ENCODE results near the gene SOX15.
"Not testable (repeated sequence)": the region's sequence is repeated elsewhere in the genome, so short reads cannot be mapped to it uniquely, and the experiment has no call there.

The SOX15 gene

DNA sequence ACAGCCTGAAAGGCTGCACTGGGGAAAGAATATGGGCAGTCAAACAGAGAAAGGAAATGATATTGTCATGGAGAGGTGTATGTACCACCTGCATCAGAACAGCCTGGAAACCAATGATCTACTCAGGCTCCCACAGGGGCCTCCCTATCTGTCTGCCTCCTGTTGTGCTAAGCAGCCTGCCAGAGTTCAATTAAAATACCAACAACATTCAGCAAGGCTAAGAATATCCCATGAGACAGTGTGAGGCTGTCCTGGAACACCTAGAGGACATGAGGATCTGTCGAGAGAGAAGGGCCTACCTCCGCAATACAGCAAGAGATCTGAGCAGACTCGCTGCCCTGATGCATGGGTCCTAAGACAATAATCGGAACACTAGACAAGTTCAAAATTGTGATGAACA, 16.4 kb upstream of the SOX15 start:
- DNase-seq, result no peak

DNA sequence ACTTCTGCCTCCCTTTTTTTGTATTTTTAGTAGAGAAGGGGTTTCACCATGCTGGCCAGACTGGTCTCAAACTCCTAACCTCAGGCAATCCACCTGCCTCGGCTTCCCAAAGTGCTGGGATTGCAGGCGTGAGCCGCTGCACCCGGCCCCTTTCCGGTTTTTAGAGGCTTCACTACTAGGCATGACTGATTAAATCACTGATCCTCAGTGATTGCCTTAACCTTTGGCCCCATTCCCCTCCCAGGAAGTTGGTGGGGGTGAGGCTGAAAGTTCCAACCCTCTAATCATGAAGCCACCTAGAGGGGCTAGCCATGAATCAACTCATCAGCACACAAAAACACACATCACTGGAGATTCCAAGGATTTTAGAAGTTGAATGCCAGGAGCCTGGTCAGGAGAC, 7.7 kb upstream of the SOX15 start:
- DNase-seq, result not testable (repeated sequence)

DNA sequence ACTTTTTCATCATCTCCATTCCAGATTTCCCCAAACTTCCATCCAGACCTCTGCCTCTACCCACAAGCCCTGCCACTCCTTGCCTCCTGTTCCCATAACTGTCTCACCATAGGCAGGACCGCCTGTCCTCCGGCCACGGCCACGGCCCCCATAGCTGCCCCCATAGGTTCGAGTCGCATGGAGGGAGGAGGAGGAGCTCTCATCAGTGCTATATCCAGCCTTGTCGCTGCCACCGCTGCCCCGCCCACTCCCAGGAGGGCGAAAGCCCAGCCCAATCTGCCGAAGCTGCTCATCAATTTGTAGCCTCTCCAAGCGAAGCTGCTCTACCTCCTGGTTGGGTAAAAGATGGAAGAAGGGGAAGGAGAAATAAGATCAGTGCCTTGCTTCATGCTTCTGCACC, 3.4 kb upstream of the SOX15 start:
- DNase-seq, result peak in 1 of 2 experiments; percentile 19

DNA sequence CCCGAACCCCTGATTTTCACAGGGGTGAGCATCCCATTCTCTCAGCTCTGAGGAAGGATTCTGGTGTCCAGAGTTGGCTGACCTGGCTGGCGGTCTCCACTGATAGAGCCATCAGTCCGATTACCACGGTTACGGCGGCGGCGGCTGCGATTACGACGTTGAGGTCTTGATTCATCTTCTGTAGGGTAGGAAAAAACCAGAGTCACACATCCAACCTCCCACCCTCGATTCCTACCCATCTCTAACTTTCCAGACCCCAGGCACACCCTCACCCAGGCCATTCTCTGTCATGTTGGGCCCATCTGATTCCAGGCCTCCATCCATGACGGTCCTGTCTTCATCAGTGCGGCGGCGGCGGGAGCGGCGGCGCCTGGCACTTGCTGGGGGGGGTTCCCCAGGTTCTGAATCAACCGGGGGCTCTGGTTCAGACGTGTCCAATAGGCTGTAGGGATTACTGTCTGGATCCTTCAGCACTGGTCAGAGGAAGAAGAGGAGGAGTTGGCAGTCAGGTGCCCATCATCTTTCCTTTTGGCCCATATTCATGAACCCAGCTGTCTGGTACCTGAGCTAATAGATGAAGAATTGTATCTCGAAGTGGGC, 2.6 kb upstream of the SOX15 start:
- no peak for DNase-seq

DNA sequence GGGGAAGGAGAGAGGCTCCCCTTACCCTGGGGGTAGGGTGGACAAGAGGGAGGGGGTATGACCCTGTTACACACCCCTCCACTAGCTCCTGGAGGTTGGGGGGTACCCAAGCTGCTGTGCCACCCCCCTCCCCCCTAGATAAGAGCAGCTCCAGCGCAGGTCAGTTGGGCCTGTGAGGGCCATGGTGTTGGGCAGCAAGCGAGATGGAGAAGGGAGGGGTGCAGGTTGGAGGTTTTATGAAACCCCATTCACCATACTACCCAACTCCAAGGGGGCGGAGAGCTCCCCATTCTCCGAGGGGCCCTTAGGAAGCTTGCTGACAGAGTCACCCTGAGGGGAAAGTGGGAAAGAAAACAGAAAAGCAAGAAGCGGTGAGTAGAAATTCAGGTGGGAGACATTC, 1.7 kb upstream of the SOX15 start:
- DNase-seq, result no peak

DNA sequence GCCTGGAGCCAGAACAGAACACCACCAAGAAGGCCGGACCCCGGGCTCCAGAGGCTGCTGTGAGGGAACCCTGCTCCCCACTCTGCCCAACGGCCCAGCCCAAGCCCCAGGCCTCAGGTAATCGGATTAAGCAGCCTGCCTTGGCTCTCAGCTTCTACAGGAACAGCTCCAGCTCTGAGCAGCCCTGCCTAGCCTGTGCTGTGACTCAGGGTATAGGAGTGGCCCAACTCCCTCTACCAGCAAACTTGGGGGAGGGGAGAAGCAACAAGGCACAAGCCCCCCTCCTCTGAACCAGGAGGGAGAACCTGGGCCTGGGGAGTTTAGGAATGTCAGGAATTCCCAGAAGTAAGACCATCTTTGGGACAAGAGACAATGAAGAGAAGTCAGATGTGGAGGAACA, 849 bp upstream of the SOX15 start:
- no peak for DNase-seq

DNA sequence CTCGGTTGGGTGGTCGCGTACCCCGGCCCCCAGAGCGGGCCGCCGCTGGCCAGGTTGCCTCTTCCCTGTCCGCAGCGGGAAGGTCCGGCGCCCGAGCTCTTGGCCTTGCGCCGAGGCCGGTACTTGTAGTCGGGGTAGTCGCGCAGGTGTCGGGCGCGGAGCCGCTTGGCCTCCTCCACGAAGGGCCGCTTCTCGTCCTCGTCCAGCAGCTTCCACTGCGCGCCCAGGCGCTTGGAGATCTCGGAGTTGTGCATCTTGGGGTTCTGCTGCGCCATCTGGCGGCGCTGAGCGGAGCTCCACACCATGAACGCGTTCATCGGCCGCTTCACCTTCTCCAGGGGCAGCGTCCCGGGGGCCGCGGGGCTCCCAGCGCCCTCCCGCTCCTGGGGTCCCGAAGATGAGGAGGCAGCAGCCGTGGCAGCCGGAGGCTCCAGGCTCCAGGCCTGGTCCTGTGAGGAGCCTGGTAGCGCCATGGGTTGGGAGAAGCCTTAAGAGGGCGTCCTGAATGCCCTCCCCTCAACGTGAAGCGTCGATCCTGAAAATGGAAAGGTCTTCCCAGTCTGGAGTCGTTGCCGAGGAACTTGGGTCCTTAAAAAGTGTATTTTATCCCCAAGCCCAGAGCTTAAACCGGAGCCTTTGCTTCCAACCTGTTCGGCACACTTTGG, 558 bp downstream of the SOX15 start:
- DNase-seq, result peak; percentile 80 to 81

DNA sequence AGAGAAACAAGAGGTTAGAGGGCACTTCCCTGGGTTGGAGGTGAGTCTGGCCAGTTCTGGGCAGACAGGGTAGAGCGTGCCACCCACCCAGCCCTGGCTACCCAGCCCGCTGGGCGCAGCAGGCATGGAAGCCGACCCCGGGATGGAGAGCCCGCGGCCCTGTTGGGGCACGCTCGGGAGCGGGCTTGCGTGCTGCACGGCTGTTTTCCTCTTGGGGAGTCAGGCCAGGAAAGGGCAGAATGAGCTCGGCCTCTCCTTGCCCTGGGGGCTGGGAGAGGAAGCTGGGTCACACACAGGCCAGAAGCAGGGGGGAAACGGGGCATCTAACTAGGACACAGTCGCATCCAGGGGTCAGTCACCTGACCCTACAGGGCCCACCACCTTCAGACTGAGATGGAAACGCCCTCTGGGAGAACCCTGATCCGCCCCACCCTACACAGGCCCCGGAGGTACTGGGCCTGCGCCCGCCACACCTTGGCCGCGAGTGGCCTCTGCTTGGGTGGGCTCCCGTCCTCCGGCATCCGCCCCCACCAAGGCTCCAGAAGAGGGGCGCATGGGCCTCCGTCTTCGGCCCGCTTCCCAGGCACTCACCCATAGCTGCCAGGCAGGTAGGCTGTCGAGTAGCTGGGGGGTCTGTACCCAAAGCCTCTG, 1.2 kb downstream of the SOX15 start:
- DNase-seq, result no peak

DNA sequence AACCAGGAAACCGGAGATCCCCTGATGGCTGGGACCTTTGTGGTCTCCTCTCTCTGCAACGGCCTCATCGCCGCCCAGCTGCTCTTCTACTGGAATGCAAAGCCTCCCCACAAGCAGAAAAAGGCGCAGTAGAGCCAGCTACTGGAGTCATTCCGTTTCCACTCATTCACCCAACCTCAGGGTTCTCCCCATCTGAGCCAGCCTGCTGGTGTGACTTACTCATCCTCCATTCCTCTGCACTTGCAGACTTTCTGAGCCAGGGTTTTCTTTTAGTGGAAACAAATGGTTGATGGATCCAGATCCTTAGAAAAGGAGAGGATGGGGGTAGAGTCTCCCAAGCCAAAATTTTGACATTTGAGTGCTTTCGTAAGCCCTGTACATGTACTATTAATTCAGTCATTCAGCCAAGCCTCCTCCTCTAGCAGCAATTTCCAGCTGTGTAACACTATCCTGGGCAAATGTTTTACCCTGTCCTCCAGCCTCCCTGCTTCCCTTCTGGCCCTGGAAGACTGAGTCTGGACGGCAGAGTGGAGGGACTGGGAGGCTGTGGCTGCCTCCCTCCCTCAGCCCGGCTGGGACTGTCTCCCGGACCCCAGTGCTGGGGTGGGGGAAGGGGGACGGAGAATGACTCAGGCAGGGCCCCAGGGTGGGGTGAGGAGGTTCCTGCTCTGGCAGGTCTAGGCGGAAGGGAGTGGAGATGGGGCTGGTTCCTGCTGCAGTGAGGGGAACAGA, 2.3 kb downstream of the SOX15 start:
- no peak for DNase-seq

DNA sequence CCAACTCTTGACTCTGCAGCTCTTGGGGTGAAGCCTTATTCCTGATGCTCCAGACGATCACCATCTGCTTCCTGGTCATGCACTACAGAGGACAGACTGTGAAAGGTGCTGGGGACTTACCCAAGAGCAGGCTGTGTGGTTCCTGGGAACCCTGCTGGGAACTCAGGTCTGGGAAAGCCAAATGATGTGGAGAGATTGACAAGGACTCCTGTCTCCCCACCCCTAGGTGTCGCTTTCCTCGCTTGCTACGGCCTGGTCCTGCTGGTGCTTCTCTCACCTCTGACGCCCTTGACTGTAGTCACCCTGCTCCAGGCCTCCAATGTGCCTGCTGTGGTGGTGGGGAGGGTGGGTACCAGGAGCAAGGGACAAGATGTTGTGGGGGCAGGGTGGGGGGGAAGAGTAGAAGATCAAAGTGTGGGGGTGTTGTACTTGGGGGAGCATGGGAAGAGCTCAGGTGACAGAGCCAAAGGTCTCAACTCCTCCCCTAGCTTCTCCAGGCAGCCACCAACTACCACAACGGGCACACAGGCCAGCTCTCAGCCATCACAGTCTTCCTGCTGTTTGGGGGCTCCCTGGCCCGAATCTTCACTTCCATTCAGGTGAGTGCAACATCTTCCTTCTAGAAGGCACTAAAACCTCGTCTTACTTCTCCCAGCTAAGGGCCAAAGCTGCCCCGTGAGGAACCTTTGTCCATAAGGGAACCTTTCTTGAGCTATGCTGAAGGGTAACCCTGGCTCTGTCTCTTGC, 3.0 kb downstream of the SOX15 start:
- no peak for DNase-seq

DNA sequence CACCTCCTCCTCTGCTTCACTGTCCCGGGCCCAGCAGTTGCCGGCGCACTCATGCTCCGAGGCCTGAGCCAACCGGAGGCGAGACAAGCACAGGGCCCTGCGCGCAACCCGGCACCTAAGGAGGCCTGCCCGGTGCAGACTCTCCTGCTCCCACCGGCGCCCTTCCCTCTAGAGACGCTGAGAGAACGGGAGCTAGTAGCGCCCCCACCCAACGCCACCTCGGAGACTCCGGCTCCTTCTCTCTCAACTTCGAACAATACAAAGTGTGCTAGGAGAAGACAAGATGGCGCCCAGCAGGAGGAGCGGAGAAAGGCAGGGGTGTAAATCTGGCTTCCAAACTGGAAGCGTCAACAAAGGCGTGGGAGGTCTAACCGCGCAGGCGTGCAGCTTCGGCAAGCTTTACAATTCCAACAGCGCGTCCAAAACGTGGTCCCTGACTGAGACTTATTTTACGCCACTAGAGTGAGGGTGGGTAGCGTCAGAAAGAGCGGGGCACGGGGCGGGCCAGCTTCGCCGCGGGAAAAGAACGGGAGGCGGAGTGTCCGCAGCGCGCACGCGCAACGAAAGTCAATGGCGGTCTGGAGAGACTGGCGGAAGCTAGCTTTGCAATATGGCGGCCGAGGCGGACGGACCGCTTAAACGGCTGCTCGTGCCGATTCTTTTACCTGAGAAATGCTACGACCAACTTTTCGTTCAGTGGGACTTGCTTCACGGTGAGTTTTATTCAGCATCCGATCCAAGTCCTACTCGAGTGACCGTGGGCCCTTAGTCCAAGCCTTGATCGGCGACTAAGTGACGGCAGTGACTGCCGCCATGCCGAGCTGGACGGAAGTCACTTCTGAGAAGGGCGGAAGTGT, 6.4 kb downstream of the SOX15 start, which contains the start of gene MPDU1:
MPDU1 (plus strand) TSS at position 600 of the 857 bp plus-strand sequence; CDS start at position 611, 11 bp downstream.
- DNase-seq, result peak; percentile 96 to 98

DNA sequence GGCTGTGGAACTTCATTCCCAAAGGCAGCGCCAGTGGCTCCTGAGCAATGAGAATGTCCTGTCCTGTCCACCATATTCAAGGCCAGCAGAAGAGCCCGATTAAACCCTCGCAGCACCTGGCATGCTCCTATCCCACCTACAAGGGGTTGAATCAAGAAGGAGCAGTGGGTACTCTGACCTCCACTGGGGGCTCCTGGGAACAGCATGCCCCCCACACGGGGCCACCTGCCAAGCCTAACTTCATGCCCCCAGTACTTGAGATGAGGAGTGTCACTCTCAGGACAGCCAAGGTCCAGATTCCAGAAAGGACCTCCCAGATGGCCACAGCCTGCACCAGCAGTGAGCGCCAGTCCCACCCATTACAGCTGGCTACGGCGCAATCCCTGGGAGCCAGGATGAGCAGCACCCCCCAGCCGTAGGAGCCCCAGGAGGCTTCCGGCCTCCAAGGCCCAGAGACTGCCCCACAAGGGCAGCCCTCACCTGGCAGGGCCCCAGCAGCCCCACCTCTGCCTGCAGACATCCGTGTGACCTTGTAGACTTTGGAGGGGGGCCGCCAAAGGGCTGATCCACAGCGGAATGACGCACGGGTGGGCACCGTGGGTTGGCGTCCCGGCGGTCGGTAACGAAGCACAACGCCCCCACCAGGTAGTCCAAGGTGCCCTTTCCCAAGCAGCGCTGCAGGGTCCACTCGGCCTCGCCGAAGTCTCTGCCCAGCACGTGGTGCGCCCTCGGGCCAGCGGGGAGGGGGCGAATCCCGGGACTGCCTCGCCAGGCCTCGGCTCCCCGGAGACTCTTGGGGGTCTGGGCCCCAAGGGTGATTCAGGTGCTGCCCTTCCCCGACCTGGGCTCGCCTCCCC, 7.3 kb downstream of the SOX15 start:
- peak in 1 of 2 experiments; percentile 30 for DNase-seq

DNA sequence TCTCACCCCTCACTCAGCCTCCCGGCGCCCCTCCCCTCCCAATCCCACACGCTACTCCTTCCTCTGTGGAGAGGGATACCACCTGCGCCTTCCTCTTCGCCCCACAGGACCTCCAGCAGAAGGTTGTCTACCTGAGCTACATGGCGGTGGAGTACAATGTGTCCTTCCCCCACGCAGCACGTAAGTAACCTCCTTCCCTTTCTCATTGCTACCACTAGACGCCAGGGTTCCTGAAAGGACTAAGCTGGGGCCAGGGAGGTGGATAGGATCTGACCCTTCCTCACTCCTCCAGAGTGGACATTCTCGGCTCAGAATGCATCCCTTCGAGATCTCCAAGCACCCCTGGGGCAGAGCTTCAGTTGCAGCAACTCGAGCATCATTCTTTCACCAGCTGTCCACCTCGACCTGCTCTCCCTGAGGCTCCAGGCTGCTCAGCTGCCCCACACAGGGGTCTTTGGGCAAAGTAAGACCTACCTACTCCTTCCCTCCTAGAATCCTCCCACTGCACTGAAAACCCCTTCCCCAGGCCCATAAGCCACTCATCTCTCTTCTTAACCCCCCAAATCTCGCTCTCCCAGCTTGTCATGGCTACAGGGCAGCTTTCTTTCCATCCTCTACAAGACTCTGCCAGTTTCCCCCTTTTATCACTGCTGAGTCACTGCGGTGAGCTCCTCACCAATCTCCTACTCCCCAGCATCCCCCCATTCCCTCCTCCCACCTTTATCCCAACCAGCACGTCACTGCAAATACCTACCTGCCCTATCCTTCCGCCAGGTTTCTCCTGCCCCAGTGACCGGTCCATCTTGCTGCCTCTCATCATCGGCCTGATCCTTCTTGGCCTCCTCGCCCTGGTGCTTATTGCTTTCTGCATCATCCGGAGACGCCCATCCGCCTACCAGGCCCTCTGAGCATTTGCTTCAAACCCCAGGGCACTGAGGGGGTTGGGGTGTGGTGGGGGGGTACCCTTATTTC, 9.0 kb downstream of the SOX15 start:
- peak in 1 of 2 experiments; percentile 24 for DNase-seq

DNA sequence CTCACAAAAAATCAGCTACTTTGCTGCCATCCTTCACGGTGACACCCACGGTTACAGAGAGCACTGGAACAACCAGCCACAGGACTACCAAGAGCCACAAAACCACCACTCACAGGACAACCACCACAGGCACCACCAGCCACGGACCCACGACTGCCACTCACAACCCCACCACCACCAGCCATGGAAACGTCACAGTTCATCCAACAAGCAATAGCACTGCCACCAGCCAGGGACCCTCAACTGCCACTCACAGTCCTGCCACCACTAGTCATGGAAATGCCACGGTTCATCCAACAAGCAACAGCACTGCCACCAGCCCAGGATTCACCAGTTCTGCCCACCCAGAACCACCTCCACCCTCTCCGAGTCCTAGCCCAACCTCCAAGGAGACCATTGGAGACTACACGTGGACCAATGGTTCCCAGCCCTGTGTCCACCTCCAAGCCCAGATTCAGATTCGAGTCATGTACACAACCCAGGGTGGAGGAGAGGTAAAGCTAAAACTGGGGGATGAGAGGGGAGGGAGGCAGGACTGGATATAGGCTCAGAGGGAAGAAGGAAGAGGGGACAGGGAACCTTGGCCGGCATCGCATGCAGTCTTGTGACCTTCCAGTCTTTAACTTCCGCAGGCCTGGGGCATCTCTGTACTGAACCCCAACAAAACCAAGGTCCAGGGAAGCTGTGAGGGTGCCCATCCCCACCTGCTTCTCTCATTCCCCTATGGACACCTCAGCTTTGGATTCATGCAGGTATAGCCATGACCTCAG, 9.9 kb downstream of the SOX15 start:
- no peak for DNase-seq

DNA sequence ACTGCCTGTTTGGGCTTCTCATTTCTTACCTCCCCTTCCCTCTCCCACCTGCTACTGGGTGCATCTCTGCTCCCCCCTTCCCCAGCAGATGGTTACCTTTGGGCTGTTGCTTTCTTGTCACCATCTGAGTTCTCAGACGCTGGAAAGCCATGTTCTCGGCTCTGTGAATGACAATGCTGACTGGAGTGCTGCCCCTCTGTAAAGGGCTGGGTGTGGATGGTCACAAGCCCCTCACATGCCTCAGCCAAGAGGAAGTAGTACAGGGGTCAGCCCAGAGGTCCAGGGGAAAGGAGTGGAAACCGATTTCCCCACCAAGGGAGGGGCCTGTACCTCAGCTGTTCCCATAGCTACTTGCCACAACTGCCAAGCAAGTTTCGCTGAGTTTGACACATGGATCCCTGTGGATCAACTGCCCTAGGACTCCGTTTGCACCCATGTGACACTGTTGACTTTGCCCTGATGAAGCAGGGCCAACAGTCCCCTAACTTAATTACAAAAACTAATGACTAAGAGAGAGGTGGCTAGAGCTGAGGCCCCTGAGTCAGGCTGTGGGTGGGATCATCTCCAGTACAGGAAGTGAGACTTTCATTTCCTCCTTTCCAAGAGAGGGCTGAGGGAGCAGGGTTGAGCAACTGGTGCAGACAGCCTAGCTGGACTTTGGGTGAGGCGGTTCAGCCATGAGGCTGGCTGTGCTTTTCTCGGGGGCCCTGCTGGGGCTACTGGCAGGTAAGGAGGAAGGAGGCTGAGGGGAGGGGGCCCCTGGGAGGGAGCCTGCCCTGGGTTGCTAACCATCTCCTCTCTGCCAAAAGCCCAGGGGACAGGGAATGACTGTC, 10.7 kb downstream of the SOX15 start, which contains the start of gene CD68:
CD68 (plus strand) TSS at position 638 of the 833 bp plus-strand sequence; CDS start at position 678, 40 bp downstream.
- DNase-seq, result peak; percentile 83 to 86

DNA sequence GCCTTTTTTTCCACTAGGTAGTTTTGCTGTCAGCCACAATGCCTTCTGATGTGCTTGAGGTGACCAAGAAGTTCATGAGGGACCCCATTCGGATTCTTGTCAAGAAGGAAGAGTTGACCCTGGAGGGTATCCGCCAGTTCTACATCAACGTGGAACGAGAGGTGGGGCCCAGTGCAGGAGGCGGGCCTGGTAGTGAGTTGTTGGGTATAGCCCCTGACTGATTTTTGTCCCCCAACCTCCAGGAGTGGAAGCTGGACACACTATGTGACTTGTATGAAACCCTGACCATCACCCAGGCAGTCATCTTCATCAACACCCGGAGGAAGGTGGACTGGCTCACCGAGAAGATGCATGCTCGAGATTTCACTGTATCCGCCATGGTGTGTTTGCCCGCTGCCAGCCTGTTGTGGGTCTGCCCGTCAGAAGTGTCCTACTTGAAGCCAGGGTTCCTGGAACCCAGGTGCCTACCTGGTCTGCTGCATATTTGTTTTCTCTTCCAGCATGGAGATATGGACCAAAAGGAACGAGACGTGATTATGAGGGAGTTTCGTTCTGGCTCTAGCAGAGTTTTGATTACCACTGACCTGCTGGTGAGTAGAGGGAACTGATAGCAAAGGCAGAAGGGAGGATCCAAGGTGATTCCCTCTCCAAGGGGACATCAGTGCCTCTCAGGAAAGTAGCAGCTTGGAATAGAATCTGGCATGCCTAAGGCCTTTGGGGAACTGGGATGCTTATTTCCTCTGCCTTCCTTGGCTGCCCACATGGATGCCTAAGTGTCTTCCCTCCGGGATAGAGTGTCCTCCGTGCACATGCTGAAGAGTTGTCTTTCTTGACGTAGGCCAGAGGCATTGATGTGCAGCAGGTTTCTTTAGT, 12.3 kb downstream of the SOX15 start:
- peak in 1 of 2 experiments; percentile 33 for DNase-seq

All from activated T-cell treated with anti-CD3 and anti-CD28 coated beads, Interleukin-2, amount 50 U/mL, for 48 hours (primary cell).